IPS-NIHi11 (cell line): ENCODE data around the gene AHDC1.

Experiments
- DNase-seq: peaks from one replicate; pipeline ENCODE4 v3.0.0; 2012; ENCODE audit warnings: mixed read lengths, low spot score

The AHDC1 gene

DNA sequence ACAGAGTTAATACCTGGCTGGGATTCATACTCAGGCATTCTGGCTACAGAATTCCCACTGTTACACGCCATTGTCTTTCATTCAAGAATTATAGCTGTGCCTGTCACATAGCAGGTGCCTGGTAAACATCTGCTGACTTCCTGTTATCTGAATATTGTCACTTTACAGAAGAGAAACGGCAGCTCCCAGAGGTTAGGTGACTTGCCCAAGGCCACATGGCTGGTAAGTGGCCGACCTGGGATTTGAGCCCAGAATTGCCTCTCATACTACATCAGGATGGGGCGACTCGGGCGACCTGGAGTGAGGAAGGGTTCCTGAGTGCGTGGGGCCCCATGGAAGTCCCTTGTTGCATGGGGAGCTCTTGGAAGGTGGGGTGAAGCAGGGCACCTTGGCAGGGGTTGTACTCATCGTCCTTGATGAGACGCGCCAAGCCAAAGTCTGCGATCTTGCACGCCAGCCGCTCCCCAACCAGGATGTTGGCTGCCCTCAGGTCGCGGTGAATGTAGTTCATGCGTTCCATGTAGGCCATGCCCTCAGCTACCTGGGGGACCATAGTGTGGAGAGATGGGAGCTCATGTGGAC, 10.2 kb upstream of the AHDC1 start:
- no peak for DNase-seq

DNA sequence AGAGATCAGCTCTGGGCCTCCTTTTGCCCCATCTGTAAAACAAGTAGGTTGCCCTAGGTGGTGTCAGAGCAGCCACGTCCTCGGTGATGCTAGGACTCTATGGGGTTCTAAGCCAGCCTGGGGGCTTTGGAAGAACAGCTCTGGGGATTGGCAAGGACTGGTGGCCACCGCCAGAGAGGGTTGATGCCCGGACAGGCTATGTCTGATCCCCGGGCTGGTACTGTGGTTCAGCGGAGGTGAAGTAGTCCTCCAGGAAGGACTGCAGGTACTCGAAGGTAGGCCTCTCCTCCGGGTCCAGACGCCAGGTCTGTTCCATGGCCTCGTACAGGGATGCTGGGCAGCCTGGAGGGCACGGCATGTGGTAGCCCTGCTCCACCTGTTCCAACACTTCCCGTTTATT, 8.8 kb upstream of the AHDC1 start:
- no peak for DNase-seq

DNA sequence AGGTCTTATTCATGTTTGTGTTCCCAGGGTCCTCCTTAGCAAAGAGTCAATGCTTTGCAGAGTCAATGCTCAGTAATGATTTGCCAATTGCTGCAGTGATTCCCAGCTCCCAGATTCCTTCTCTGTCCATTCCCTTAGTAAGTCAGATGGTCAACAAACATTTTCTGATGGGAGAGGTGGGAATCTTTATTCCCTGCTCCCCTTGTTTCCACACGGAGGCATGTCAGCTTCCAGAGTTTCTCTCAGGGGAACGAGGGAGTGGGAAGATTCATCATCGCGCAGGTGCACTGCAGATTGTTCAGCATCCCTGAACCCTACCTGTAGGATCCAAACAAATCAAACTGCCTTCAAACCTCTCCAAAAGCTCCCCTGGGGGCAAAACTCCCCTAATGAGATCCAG, 7.5 kb upstream of the AHDC1 start:
- no peak for DNase-seq

DNA sequence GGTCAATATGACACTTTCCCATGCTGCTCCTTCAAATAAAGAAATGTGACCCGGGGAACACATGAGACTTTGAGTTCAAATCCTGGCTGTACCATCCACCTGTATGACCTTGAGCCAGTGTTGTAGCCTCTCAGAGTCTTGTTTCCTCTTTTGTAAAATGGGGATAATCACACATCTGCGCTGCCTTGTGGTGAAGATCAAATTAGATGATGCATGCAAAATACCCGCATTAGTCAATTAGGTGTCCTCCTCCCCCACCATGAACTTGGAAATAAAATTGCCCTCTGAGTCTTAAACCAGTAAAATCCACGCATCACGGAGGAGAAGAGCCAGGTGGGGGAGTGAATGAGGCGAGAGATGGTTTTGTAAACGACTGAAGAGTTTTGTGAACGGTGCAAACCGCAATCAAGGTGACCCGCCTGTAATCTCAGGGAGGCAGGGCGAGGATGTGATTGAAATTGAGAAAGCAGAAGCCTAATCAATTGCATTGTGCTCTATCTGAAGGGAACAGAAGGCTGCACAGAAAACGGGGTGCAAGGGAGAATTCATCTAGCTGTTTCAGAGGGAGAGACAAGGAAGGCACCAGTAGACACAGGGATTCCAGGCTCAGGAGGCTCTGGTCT, 5.8 kb upstream of the AHDC1 start:
- no peak for DNase-seq

DNA sequence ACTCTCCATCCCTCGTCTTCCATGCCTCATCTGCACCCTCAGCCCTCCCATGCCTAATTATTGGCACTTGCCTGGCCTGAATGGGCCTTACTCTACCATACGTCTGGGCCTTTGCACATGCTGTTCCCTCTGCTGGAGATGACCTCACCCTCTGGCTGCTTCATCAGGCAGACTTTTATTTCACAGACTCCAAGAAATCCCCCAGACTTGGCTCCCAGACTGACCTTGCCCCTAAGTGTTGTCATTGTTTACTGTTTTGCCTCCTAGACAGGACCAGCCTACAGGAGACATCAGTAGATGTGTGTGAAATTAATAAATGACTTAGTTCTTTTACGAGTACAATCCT, 5.2 kb upstream of the AHDC1 start:
- no peak for DNase-seq

DNA sequence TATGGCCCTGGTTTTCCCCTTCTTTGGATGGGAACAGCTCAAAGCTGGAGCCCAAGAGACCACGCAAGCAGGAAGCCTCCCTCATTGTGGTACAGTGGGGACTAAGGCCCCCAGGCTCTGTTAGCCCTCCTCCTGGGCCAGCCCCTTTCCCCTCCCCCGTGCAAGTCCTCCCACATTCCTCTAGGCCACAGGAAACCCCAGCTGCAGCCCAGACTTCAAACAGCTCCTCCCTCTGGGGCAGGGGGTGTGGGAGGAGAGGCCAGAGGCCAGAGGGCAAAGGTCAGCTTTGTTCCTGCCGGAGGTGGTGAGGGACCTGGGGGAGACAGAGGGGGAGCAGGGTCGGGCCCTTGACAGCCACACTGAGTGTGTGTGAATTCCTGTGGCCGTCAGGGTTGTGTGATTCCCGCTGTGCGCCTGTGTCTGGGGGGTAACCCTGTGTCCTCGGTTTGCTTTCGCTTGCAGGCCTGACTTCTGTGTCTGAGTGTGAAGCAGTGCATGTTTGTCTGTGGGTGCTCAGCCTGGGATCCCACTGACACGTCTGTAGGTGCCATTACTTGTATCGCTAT, 3.4 kb upstream of the AHDC1 start:
- no peak for DNase-seq

DNA sequence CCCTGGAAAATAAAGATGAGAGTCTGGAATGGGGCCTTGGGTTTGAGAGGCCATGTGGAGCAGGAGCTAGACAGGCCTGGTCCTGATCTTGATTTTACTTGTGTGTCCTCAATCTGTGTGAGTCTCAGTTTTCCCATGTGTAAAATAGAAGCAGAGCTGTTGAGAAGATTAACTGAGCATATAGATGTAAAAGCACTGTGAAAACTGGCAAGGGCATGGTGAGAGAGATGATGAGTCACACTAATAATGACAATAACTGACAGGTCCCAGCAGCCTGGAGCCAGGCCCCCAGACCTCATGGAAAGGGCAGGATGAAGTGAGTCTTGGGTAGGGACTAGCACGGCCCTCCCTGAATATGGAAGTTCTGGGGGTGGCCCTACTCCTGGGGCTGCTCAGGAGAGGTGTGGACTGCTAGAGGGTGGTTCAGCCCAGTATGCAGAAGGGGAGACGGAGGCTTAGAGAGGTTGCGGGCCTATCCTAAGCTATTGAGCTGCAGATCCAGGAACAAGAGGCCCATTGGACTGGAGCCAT, 2.8 kb upstream of the AHDC1 start:
- no peak for DNase-seq

DNA sequence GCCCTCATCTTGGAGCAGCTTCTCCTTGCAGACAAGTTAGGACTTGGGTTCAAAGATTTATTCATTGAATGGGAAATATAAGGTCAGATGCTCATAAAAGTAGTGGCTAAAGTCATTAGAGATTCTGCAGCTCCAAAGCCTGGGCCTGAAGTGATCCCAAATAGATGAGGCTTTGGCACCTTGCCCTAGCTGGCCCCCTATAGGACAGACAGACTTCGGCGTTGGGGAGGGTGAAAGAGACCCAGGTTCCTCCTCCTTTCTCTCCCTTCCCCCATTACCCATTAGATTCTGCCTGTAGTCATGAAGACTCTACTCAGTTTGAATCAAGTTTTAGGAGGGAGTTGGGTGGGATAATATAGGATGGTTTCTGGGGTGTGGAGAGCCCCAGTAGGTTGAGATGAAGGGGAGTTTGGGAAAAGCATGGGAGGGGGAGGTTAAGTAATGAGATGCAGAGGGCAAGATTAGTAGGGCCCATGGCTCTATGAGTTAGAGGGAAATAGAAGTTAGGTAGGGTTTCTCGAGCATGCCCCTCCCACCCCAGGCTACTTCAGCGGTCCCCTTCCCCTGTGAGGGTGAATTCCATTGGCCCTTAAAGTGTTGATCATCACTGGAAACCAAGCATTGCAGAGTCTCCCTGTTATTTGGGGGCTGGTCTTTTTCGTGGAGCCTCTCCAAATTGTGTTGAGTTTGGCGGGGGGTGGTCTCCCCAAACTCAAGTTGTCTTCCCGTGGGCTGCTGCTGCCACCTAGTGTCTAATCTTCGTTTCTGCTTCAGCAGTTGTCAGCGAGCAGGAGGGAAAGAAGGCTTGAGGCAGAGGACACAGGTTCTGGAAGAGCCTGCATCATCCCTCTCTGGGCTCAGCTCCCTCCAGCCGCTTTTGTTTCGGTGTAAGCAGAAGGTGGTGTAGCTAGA, 2.1 kb upstream of the AHDC1 start:
- DNase-seq: no peak

DNA sequence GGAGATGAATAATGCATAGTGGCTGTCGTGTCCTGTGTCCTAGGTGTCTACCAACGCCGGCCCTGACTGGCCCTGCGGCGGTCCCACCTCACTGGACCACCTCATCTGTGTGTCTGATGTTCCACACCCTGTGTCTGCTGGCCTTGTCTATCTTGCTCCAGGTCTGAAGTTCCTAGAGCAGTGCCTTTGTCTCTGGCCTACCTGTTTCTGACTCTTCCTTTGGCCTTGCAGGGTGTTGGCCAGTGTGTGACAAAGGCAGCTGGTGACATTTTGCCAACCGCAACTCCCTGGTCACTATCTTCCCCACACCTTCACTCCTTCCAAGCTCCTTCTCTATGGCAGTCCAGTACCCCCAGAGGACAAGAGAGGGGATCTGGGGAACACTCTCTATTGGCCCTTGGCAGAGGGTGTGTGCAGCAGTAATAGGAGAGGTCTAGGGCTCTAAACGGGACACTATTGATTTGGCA, 1.4 kb upstream of the AHDC1 start:
- no peak for DNase-seq

DNA sequence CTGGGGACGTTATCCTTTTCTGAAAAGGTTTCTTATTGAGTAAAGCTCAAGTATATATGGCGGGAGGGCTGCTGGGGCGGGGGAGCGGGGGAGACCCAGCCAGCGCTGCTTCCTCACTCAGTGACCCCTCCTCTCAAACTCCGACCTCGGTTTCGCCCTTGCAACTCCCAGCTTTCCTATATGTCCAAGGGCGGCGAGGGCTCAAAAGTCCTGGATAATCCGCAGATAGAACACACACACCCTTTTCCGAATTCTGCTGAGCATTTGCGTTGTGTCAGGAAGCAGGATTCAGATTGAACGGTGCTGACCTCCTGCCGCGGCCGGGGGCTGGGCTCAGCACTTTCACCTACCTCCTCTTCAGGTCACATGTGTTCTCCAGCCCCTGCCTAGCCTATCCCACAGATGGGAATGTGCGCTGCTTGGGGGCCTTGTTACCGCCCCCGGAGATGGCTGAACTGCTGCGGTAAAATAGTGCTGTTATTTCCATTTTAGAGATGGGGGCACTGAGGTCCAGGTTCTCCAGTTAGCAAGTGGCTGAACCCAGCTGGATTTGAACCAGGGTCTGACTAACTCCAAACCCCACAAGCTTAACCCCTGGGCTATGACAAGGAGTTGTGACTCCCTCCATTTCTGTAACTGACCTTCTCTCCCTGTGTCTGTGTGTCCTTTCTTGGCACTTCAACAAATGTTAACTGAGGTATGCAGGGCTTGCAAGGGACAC, 795 bp upstream of the AHDC1 start:
- no peak for DNase-seq

DNA sequence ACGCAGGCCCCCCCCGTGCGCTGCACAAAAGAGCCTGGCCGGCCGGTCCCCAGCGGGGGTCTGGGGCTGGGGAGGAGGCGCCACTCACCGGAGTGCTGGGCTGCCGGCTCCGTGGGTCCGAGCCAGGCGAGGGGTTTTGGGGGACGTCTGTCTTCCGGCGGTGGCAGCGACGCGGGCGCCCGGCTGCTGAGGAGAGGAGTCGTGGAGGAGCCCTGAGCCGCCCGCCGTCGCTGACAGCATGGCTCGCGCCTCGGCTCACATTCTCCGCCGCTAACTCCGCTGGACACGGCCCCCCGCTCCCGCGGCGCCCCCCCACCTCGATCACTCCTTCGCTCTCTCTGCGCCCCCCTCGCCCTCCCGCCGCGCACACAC, 649 bp downstream of the AHDC1 start:
- no peak for DNase-seq

DNA sequence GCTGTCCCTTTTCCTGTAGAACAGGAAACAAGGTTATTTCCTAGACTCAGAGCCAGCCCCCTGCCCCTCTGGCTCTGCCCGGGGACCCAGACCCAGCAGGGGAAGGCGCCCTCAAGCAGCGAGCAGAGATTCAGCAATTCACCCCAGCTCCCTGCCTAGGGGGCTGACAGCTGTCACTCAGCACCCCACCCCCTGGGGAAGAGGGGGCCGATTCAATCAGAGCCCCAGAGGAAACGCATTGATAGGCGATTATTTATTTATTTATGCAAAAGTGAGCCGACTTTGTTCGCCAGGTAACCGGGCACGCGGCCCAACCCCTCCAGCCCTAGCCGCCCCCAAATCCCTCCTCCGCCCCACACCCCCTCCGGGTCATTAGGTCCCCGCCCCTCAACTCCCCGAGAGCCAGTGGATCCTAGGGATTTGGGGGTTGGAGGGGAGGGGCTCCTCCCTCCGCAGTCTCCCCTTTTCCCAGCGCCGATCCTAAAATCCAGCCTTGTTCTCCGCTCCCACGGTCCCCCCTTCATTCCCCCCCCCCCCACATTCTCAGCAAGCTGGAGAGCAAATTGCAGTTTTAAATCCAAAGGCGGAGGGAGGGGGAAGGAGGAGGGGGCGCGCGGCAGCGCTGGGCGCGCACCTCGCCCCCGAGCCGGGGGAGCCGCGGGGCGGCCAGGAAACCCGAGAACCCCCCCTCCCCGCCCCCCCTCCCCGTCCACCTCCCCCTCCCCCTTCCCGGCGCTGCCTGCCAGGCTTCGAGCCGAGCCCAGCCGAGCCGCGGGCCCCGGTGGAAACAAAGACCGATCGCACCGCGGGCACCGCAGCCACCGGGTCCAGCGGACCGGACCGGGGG, 1.3 kb downstream of the AHDC1 start:
- peak; percentile 67 for DNase-seq

DNA sequence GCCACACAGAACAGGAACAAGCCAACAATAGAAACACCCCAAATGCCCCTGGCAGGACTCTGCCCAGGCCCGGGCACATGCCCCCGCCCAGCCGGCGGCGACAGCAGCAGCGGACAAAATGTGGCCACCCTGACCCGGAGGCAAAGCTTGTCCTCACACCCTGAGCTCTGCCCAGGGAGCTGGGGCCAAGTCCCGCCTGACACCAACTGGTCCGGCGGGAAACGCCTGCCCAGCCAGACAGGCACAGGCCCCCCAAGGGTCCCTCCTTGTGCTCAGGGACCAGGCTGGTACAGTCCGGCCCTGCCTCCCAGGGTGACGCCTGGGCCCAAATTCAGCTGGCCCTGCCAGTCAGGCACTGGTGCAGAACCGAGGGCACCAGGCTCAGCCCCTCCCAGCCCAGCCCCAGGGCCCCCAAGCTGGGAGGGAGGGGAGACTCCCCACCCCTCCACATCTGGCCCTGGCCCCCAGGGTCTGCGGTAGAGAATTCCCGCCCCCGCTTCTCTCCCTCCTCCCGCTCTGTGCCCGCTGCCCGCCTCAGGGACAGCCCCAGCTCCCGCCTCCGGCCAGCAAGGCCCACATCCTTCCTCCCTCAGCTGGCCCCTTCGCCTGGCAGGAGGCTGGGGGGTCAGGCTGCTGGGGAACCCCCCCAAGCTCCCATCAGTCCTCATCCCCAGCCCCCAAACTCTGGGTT, 2.0 kb downstream of the AHDC1 start:
- no peak for DNase-seq

DNA sequence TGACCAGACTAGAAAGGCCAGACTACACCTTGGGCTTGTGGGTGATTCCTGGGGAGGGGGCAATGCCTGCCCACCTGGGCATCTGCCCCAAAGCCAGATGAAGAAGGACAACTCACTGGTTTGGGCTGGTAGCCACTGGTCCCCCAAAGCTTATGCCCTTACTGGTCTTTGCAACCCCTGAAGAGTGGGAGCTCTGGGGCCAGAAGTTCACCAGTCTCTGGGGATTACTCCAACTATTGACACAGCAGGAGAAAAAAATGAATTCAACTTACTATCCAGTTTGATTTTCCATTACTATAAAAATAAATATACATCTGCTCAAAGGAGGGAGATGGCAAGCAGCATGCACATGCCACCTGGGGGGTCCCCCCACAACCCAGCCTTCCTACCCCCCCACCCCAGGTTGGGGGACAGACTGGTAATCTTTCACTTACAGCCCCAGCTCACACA, 2.6 kb downstream of the AHDC1 start:
- no peak for DNase-seq

DNA sequence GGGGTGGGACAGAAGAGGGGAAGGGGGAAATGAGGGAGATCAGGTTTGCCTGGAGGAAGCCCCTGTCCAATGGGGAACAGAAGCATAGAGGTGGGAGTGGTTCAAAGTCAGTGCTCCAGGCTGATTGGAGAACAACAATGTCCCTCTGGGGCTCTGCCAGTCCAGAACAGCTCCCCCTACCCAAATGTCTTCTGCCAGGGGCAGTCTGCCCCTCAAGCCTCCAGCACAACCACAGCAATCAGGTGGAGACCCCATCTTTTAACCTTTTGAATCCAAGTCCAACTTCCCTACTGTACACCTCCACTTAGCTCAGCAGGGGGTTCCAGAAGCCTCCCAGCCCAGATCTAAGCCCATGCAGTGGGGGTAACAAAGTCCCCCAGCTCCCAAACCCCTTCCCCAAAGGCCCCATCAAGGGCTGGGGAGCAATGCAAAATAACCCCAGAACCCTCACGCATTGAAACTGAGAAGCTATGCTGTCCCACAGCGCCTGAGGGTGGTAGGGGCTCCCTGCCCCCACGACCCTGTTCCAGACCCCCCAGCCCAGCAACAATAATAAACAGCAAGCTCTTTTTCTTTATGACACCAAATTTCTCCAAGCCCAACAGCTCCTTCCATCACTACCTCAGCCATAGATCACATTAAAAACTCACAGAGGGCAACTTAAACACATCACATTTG, 3.3 kb downstream of the AHDC1 start:
- DNase-seq: peak; percentile 67

DNA sequence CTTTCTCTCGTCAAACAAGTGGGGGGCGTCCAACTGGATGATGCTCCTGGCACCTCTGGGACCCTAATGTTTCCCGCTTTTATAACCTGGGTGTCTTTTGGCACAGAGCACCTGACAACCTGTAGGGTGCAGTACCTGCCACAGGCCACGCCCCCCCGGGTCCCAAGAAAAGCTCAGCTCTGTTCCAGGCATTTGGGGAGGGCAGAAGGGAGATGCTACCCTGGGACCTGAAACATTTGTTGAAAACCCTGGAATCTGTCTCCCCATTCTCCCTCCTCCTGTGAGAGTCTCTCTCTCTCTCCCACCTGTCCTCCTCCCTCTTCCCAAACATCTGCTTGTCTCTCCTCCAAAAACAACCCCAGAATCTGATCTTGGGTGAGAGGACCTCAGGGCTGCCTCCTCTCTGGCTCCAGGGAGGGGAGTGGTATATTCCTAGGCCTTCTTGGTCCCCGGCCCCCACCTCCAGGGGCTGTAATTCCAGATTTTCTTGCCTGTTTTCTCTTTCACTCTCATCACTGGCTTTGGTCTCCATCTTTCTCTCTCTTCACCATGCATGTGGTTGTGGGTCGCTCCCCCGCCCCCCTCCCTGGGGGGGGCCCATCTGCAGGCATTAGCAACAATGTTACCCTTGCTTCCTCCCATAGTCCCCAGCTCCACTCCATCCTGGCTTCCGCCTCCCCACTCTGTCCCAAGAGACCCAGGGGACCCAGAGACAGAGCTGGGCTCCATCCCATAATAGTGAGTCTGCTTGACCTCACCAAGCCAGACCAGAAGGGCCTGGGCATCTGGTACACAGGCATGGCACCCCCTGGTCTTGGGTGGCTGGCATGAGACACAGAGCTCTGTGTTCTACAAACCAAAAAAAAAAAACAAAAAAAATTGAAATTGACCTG, 4.1 kb downstream of the AHDC1 start:
- no peak for DNase-seq

DNA sequence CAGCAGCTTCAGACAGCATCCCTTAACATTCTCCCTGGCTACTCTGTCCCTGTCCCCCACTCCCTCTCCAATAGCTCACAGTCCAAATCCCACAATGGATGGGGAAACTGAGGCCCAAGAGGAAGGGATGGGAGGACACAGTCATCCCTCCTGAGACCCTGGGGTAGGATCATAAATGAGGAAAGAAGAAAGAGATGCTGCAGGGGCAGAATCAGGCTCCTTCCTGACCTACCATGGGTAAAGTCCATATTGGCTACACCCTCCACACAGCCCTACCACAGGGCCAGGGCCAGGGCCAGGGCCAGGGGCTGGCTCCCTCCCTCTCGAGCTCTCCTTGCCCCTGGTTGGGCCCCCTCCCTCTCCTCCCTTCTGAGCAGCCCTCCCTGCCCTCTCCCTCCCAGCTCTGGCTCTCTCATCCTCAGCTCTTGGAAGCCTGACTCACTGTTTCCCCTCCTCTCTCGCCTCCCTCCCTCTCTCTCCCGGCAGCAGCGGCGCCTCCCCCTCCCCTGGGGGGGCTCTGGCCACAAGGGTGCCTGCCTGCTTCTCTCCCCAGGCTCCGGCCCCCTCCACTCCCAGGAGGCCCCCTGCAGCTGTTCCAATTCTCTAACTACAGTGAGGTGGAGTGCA, 4.9 kb downstream of the AHDC1 start:
- no peak for DNase-seq

DNA sequence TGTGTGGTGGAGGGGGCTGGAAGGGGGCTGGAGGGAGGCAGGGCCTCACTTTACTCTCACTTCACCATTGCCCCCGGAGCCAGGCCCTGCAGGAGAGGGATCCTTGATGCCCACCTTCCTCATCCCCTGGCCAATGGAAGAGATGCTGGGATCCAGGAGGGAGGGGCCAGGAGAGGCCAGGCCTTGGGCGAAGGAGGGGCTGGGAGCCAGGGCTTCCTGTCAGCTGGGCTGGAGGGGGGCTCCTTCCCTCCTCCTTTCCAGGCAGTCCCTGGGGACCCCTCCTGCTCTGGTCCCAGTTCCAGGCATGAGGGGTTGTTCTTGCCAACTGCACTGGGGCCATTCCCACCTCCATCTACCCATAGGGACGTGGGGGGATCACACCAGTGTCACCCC, 5.7 kb downstream of the AHDC1 start:
- DNase-seq: peak; percentile 61
